Stimulated activated CD4-positive, alpha-beta T cell treated with anti-CD3 and anti-CD28 coated beads, Interleukin-2, amount 100 ng/mL, for 48 hours (primary cell): ENCODE results near the gene CETN2.
A peak's percentile ranks its signal among the peaks of the same experiment; 100 is the strongest.
"Not testable (repeated sequence)": the region's sequence is repeated elsewhere in the genome, so short reads cannot be mapped to it uniquely, and the experiment has no call there.

ENCODE experiments used
- DNase-seq, 2 donors: peaks; one replicate each; pipeline ENCODE4 v3.0.0-alpha.2; 2020

Gene CETN2

GRCh38 chrX:152830312-152831305 is at the start of gene CETN2, which contains the start of gene NSDHL:
Gene CETN2 (minus strand): TSS chrX:152830757. CDS start chrX:152830710, 47 bp downstream.
Gene NSDHL (plus strand): TSS chrX:152831063. CDS start chrX:152846325, 15,262 bp downstream.
- DNase-seq: peak; percentile 84 to 87

GRCh38 chrX:152878976-152879755 is 48.6 kb upstream of the CETN2 start:
- DNase-seq: no peak

GRCh38 chrX:152876931-152877840 is 46.6 kb upstream of the CETN2 start:
- no peak for DNase-seq

GRCh38 chrX:152873361-152873760 is 42.8 kb upstream of the CETN2 start:
- no peak for DNase-seq

- no peak for DNase-seq
Observed at GRCh38 chrX:152872522-152872921, 42.0 kb upstream of the CETN2 start.

- no peak for DNase-seq
Observed at GRCh38 chrX:152871260-152871659, 40.7 kb upstream of the CETN2 start.

GRCh38 chrX:152869972-152870371 is 39.4 kb upstream of the CETN2 start:
- DNase-seq: no peak

- DNase-seq: no peak
Observed at GRCh38 chrX:152866386-152866785, 35.8 kb upstream of the CETN2 start.

- DNase-seq: no peak
Observed at GRCh38 chrX:152865232-152865920, 34.8 kb upstream of the CETN2 start.

- DNase-seq: no peak
Observed at GRCh38 chrX:152861826-152862225, 31.3 kb upstream of the CETN2 start.

- no peak for DNase-seq
Observed at GRCh38 chrX:152861116-152861515, 30.6 kb upstream of the CETN2 start.

GRCh38 chrX:152853986-152854385 is 23.4 kb upstream of the CETN2 start:
- DNase-seq: no peak

GRCh38 chrX:152850465-152850864 is 19.9 kb upstream of the CETN2 start:
- DNase-seq: no peak

- DNase-seq: no peak
Observed at GRCh38 chrX:152847281-152847680, 16.7 kb upstream of the CETN2 start.

GRCh38 chrX:152845618-152846240 is 15.2 kb upstream of the CETN2 start:
- no peak for DNase-seq

GRCh38 chrX:152844256-152844655 is 13.7 kb upstream of the CETN2 start:
- no peak for DNase-seq

- DNase-seq: no peak
Observed at GRCh38 chrX:152843852-152844251, 13.3 kb upstream of the CETN2 start.

- no peak for DNase-seq
Observed at GRCh38 chrX:152842772-152843338, 12.3 kb upstream of the CETN2 start.

GRCh38 chrX:152835470-152835869 is 4.9 kb upstream of the CETN2 start:
- not testable (repeated sequence) for DNase-seq

GRCh38 chrX:152833378-152833777 is 2.8 kb upstream of the CETN2 start:
- DNase-seq: no peak

GRCh38 chrX:152832520-152832919 is 2.0 kb upstream of the CETN2 start:
- no peak for DNase-seq
